K562 (cell line): ENCODE measurements around the gene RND1. TPM values are rescaled to one million over a fixed set of nuclear protein-coding genes. Genes with fewer than 3 reads are reported as not detected.

Source experiments
- ATAC-seq: fragments of 200-7000 bp; cut with Tn5 transposase; 3 replicates; pipeline ENCODE4 v1.9.1; 2020; ENCODE audit warnings: moderate library complexity
- BruUV-seq: library from RNA; stranded (reverse); fragments of 400-500 nt; replicated peaks from 2 replicates; lab custom pipeline; 2021; lab: Mats Ljungman, UMichigan
- CTCF ChIA-PET: fragments of 300-600 bp; formaldehyde crosslinking; extraction: SDS; loops from one replicate; lab custom pipeline; 2021; ENCODE audit warnings: low intra/inter-chr PET ratio; lab: Yijun Ruan, JAX
- POLR2A ChIA-PET: fragments of 300-600, 350-650 bp; sonication (Branson Sonifier 250); formaldehyde crosslinking; extraction: SDS; loops from one replicate; lab custom pipeline; 2021; ENCODE audit warnings: antibody characterized with exemption, inconsistent platforms; lab: Yijun Ruan, JAX
- DNase-seq, 4 experiments: peaks; one replicate each; pipeline versions ENCODE4 v3.0.0 to v3.0.0-alpha.2; 2011 to 2018; ENCODE audit warnings: low spot score in 3 of 4, mixed read lengths in 3 of 4; ENCODE audit errors: extremely low read depth in 1 of 4
- FAIRE-seq: peaks from 2 replicates; lab custom pipeline; 2011; peaks lifted over from hg19 to GRCh38; lab: Jason Lieb, UNC
- H2AFZ ChIP-seq: 2 replicates; pipeline ENCODE4 v1.6.0; 2011; ENCODE audit warnings: low read depth, low read length, control low read depth, inconsistent platforms
- H3K27ac ChIP-seq: fragments of 200-600 bp; 3 replicates; pipeline ENCODE4 v1.8.0; 2011; ENCODE audit warnings: low read depth, mild to moderate bottlenecking, control low read depth, inconsistent platforms, low read length, moderate library complexity, mixed read lengths; ENCODE audit errors: extremely low read depth
- H3K27me3 ChIP-seq, 2 experiments: fragments of 300-600 bp in 1 of 2; 2 replicates in 1 of 2; 3 replicates in 1 of 2; pipeline versions ENCODE4 v1.6.0 to v1.8.0; 2011; ENCODE audit warnings: inconsistent platforms in 2 of 2, low read length in 2 of 2, mild to moderate bottlenecking in 1 of 2, mixed read lengths in 1 of 2, moderate library complexity in 1 of 2; ENCODE audit not compliant: control insufficient read depth in 2 of 2, insufficient read depth in 2 of 2
- H3K36me3 ChIP-seq: fragments of 300-600 bp; 3 replicates; pipeline ENCODE4 v1.8.0; 2011; ENCODE audit warnings: mild to moderate bottlenecking, low read length, inconsistent platforms; ENCODE audit not compliant: control insufficient read depth, insufficient read depth
- H3K4me1 ChIP-seq, 2 experiments: fragments of 200-600 bp in 1 of 2; replicated peaks in 1 of 2; 2 replicates in 1 of 2; 3 replicates in 1 of 2; pipeline versions ENCODE4 v1.5.1 to v1.8.0; 2011; ENCODE audit warnings: inconsistent platforms in 2 of 2, low read length in 2 of 2, mild to moderate bottlenecking in 1 of 2, mixed read lengths in 1 of 2, moderate library complexity in 1 of 2; ENCODE audit not compliant: control insufficient read depth in 2 of 2, insufficient read depth in 2 of 2
- H3K4me2 ChIP-seq: 2 replicates; pipeline ENCODE4 v1.6.1; 2011; ENCODE audit warnings: low read length, control low read depth, inconsistent platforms, mixed read lengths; ENCODE audit not compliant: insufficient read depth
- H3K4me3 ChIP-seq: fragments of 200-600 bp; sonication (generic), shearing (Covaris generic); 2 replicates; pipeline ENCODE4 v1.5.1; 2016; ENCODE audit warnings: control low read depth, inconsistent platforms
- H3K79me2 ChIP-seq: fragments of 200-600 bp; 3 replicates; pipeline ENCODE4 v1.8.0; 2011; ENCODE audit warnings: low read length, inconsistent platforms; ENCODE audit not compliant: control insufficient read depth, insufficient read depth
- H3K9ac ChIP-seq, 2 experiments: 2 replicates each; pipeline versions ENCODE4 v1.6.0 to v1.6.1; 2011; ENCODE audit warnings: low read depth in 2 of 2, low read length in 2 of 2, control low read depth in 1 of 2, inconsistent platforms in 1 of 2, mild to moderate bottlenecking in 1 of 2, mixed read lengths in 1 of 2; ENCODE audit not compliant: insufficient read depth in 1 of 2
- H3K9me1 ChIP-seq: one replicate; pipeline ENCODE4 v1.6.0; 2011; ENCODE audit warnings: inconsistent platforms, mild to moderate bottlenecking, low read length, moderate library complexity; ENCODE audit not compliant: control insufficient read depth, insufficient read depth
- H3K9me3 ChIP-seq: replicated peaks from 2 replicates; pipeline ENCODE4 v1.5.1; 2011; ENCODE audit warnings: low read depth, low read length, inconsistent platforms; ENCODE audit not compliant: control insufficient read depth, insufficient read depth
- H4K20me1 ChIP-seq: replicated peaks from 2 replicates; pipeline ENCODE4 v1.6.1; 2011; ENCODE audit warnings: low read length, inconsistent platforms, mixed read lengths; ENCODE audit not compliant: control insufficient read depth, insufficient read depth
- CBFA2T3 ChIP-seq: fragments of 450-650 bp; IDR thresholded peaks from 2 replicates; pipeline ENCODE4 v1.6.1; 2017
- MAFG ChIP-seq: fragments of 450-650 bp; conservative IDR thresholded peaks from 2 replicates; pipeline ENCODE4 v1.6.1; 2016; ENCODE audit warnings: missing genetic modification characterization, missing compliant biosample characterization
- NELFE ChIP-seq: IDR thresholded peaks from 2 replicates; pipeline ENCODE4 v1.6.1; 2011; ENCODE audit warnings: mild to moderate bottlenecking; ENCODE audit not compliant: insufficient read depth, insufficient read length
- NFIC ChIP-seq: fragments of 450-650 bp; IDR thresholded peaks from 2 replicates; pipeline ENCODE4 v1.6.1; 2017; ENCODE audit warnings: mild to moderate bottlenecking, inconsistent platforms
- POLR2AphosphoS5 ChIP-seq: IDR thresholded peaks from 2 replicates; pipeline ENCODE4 v1.6.1; 2011; ENCODE audit warnings: mild to moderate bottlenecking, low read depth, low read length, moderate library complexity; ENCODE audit not compliant: control insufficient read depth, insufficient read depth
- RBM34 ChIP-seq: fragments of 200-400 bp; formaldehyde crosslinking; IDR thresholded peaks from 2 replicates; pipeline ENCODE4 v1.6.1; 2018; ENCODE audit warnings: low read length, borderline replicate concordance; ENCODE audit not compliant: insufficient read depth
- SREBF2 ChIP-seq: sonication (generic); formaldehyde crosslinking; IDR thresholded peaks from 2 replicates; pipeline ENCODE4 v1.4.0; 2020; ENCODE audit warnings: mild to moderate bottlenecking, missing genetic modification reagents
- THRAP3 ChIP-seq: fragments of 450-650 bp; IDR thresholded peaks from 2 replicates; pipeline ENCODE4 v1.6.1; 2016; ENCODE audit warnings: mild to moderate bottlenecking, inconsistent platforms, borderline replicate concordance
- ZNF134 ChIP-seq: fragments of 250-450 bp; sonication (Bioruptor Pico); conservative IDR thresholded peaks from 2 replicates; pipeline ENCODE4 v1.4.0; 2020
- WGBS: fragments of 100-300 bp; shearing (Covaris generic); methylation state at CpG from one replicate; pipeline ENCODE4 v1.1.6; 2016; ENCODE audit warnings: low coverage, mixed read lengths; ENCODE audit not compliant: insufficient coverage; ENCODE audit errors: missing lambda C conversion rate; 5-methylcytosine and 5-hydroxymethylcytosine counted together
- in situ Hi-C: fragments of 300-500 bp; cut with MboI; formaldehyde crosslinking; loops from 4 replicates; pipeline ENCODE4 v1.15.0; 2018; ENCODE audit warnings: inconsistent platforms, mixed read lengths
- intact Hi-C: fragments of 100-400 bp; cut with micrococcal nuclease; formaldehyde crosslinking; loops from 2 replicates; pipeline ENCODE4 v1.14.2; 2022
- polyA plus RNA-seq, 8 experiments: library from polyadenylated mRNA; depleted of rRNA in 4 of 8; stranded (reverse) in 5 of 8; unstranded in 3 of 8; fragments of >200 nt; fragmentation: Nextera tagmentation in 2 of 8; fragmentation: Illumina TruSeq in 1 of 8; extraction: Ambion mirVana in 2 of 8; extraction: Trizol in 1 of 8; gene quantifications; 2 replicates each; pipeline versions ENCODE4 v1.2.1 to v1.2.3, GENCODE V29; 2011 to 2014; ENCODE audit warnings: inconsistent platforms in 1 of 8, missing spikeins in 1 of 8
- total RNA-seq, 7 experiments: library from RNA; depleted of rRNA in 6 of 7; stranded (reverse); fragments of >200 nt in 6 of 7; fragmentation: Illumina TruSeq in 2 of 7; extraction: Trizol in 2 of 7; gene quantifications; 2 replicates each; pipeline versions ENCODE4 v1.2.1 to v1.2.3, GENCODE V29; 2011 to 2021; ENCODE audit warnings: low replicate concordance in 1 of 7
- TF ChIP-seq, protein P1 (sequence below): fragments of 250-450 bp; sonication (Bioruptor Pico); IDR thresholded peaks from 2 replicates; pipeline ENCODE4 v1.8.0; 2022; ENCODE audit warnings: inconsistent platforms, mild to moderate bottlenecking, moderate library complexity, borderline replicate concordance
- TF ChIP-seq, protein P2 (sequence below): fragments of 450-650 bp; IDR thresholded peaks from 2 replicates; pipeline ENCODE4 v1.6.1; 2017; ENCODE audit warnings: mild to moderate bottlenecking, moderate library complexity

RND1 gene
- total and polyA plus RNA-seq, 9 of the 15 experiments (the other 6 are each of a cell fraction or from before 2014, with no cell fraction given), result 0.18 to 0.78 (median 0.58) TPM; not detected in 2

DNA sequence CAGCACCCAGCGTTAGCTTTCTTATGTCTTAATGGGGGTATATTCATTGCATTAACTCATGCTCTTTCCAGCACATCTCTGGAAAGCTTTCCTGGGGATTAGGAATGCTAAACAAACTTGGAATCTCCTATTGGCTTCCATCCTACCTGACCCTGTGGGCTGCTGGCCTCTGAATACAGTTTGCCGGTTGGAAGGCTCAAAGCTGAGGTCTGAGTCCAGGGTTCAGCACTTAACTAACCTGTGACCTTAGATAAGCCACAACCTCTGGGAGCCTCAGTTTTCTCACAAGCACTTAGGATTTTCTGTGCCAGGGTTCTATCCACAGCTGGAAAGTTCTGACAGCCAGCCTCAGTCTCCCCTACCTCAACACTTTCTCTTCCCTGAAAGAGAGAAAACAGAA, 12.9 kb upstream of the RND1 start (continued):
- TF ChIP-seq, protein P1, sequence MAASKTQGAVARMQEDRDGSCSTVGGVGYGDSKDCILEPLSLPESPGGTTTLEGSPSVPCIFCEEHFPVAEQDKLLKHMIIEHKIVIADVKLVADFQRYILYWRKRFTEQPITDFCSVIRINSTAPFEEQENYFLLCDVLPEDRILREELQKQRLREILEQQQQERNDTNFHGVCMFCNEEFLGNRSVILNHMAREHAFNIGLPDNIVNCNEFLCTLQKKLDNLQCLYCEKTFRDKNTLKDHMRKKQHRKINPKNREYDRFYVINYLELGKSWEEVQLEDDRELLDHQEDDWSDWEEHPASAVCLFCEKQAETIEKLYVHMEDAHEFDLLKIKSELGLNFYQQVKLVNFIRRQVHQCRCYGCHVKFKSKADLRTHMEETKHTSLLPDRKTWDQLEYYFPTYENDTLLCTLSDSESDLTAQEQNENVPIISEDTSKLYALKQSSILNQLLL (CRISPR knock-in tag), result no peak
- TF ChIP-seq NELFE (no peak), NFIC (no peak), SREBF2 (CRISPR knock-in tag) (no peak), RBM34 (no peak), ZNF134 (CRISPR knock-in tag) (no peak)
- TF ChIP-seq, protein P2, sequence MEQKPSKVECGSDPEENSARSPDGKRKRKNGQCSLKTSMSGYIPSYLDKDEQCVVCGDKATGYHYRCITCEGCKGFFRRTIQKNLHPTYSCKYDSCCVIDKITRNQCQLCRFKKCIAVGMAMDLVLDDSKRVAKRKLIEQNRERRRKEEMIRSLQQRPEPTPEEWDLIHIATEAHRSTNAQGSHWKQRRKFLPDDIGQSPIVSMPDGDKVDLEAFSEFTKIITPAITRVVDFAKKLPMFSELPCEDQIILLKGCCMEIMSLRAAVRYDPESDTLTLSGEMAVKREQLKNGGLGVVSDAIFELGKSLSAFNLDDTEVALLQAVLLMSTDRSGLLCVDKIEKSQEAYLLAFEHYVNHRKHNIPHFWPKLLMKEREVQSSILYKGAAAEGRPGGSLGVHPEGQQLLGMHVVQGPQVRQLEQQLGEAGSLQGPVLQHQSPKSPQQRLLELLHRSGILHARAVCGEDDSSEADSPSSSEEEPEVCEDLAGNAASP, result no peak

DNA sequence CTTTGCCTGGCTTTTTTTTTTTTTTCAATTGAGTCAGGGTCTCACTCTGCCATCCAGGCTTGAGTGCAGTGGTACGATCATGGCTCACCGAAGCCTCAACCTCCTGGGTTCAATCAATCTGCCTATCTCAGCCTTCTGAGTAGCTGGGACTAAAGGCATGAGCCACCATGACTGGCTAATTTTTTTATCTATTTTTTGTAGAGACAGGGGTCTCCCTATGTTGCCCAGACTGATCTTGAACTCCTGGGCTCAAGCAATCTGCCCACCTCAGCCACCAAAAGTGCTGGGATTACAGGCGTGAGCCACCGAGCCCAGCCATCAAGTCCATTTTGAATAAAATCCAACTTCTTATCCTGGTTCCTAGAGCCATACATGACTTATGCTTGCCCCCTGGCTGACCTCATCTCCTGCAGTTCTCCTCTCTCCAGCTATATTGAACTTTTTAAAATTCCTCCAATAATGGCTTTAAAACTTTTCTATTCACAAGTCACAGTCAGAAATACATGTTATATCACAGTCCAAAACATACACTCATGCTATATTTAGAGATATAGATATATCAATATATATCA, 10.4 kb upstream of the RND1 start:
- H3K4me1 ChIP-seq, result peaks cover 0 to 3% of the 10 kb centered on the region in 2 experiments; a peak in 2 of 5 replicates
- ChIA-PET CTCF (no interaction called here), POLR2A (interaction anchor here (0.8 to 2.1 kb wide), 3 partner anchors 8 to 24 kb away, joined by 4 to 12 read pairs (median 7); partner anchors contain the start of genes DDX23 and RND1)
- 17% methylated on average over 4 of the region's 4 CpGs for WGBS
- intact Hi-C loops, result no loop called here
- DNase-seq (peak in 1 of 4 experiments; percentile 7), FAIRE-seq (no peak), ATAC-seq (peak; percentile 55)
- no peaks in the 10 kb centered on the region for H3K36me3 ChIP-seq
- no peaks in the 10 kb centered on the region for H3K9me1 ChIP-seq
- H3K27me3 ChIP-seq, result peaks cover 3 to 4% of the 10 kb centered on the region in 2 experiments; a peak in 1 of 5 replicates
- no peak overlapping the region for H3K4me3 ChIP-seq
- H2AFZ ChIP-seq, result no peak overlapping the region
- no peaks in the 10 kb centered on the region for H3K9me3 ChIP-seq
- H3K27ac ChIP-seq, result no peak overlapping the region
- no TSS peak for BruUV-seq
- H4K20me1 ChIP-seq, result no peaks in the 10 kb centered on the region
- no peaks in the 10 kb centered on the region for H3K79me2 ChIP-seq
- H3K9ac ChIP-seq, result no peak overlapping the region
- H3K4me2 ChIP-seq, result no peak overlapping the region
- in situ Hi-C loops, result no loop called here
- no peak for TF ChIP-seq THRAP3
- TF ChIP-seq CBFA2T3, result peak; percentile 29; the same call in 1 of the 2 replicates
- peak; percentile 72 for TF ChIP-seq MAFG
- no peak for TF ChIP-seq POLR2AphosphoS5
